B cell (primary cell): ENCODE results near the gene SETBP1. TPM values are rescaled to one million over a fixed set of nuclear protein-coding genes. Genes with fewer than 3 reads are reported as not detected.

Experiments used
- ATAC-seq: fragments of 200-7000 bp; cut with Tn5 transposase; one replicate; pipeline ENCODE4 v1.10.0; 2021; ENCODE audit warnings: low read depth, mild to moderate bottlenecking, moderate number of reproducible peaks, moderate library complexity
- CTCF ChIA-PET: fragments of 350-600 bp; sonication (Branson Sonifier 250); formaldehyde crosslinking; loops from one replicate; lab custom pipeline; 2021; ENCODE audit warnings: antibody characterized with exemption, inconsistent platforms; lab: Charles Lee
- POLR2A ChIA-PET: fragments of 350-600 bp; sonication (Branson Sonifier 250); formaldehyde crosslinking; loops from one replicate; lab custom pipeline; 2021; ENCODE audit warnings: antibody characterized with exemption; lab: Charles Lee
- DNase-seq: peaks from one replicate; pipeline ENCODE4 v3.0.0; 2013
- H2AFZ ChIP-seq: 2 replicates; pipeline ENCODE4 v1.6.1; 2012; ENCODE audit warnings: mild to moderate bottlenecking, low read depth, low read length; ENCODE audit not compliant: insufficient read depth, poor library complexity, severe bottlenecking
- H3K27ac ChIP-seq, 2 donors: 1 replicate in 1 of 2; 2 replicates in 1 of 2; pipeline ENCODE4 v1.5.1; 2012 to 2013; ENCODE audit warnings: low read length in 2 of 2, mild to moderate bottlenecking in 2 of 2, moderate library complexity in 1 of 2
- H3K27me3 ChIP-seq, 4 experiments: fragments of 200-600 bp in 1 of 4; sonication (generic) in 1 of 4; replicated peaks in 1 of 4; 1 replicate in 2 of 4; 2 replicates in 2 of 4; pipeline versions ENCODE4 v1.6.1 to v1.7.0; 2013 to 2016; ENCODE audit warnings: low read length in 3 of 4, mild to moderate bottlenecking in 2 of 4, mixed read lengths in 1 of 4, moderate library complexity in 1 of 4; ENCODE audit not compliant: insufficient read depth in 4 of 4, control insufficient read depth in 3 of 4; ENCODE audit errors: control extremely low read depth in 1 of 4
- H3K36me3 ChIP-seq, 2 experiments: replicated peaks in 1 of 2; 1 replicate in 1 of 2; 2 replicates in 1 of 2; pipeline versions ENCODE4 v1.6.1 to v1.7.1; 2013; ENCODE audit warnings: low read length in 1 of 2; ENCODE audit not compliant: insufficient read depth in 2 of 2, control insufficient read depth in 1 of 2; ENCODE audit errors: control extremely low read depth in 1 of 2, extremely low read depth in 1 of 2
- H3K4me1 ChIP-seq, 2 donors: fragments of 200-600 bp in 1 of 2; sonication (generic) in 1 of 2; 1 replicate in 1 of 2; 2 replicates in 1 of 2; pipeline versions ENCODE4 v1.5.1 to v1.6.1; 2013 to 2017; ENCODE audit warnings: low read length in 2 of 2; ENCODE audit not compliant: control insufficient read depth in 2 of 2, insufficient read depth in 2 of 2
- H3K4me2 ChIP-seq: replicated peaks from 2 replicates; pipeline ENCODE3; 2012; ENCODE audit warnings: mild to moderate bottlenecking, low read depth, low read length; ENCODE audit not compliant: poor library complexity, severe bottlenecking
- H3K4me3 ChIP-seq, 5 experiments: fragments of 200-600 bp in 1 of 5; sonication (generic) in 1 of 5; 1 replicate in 3 of 5; 2 replicates in 2 of 5; pipeline versions ENCODE4 v1.5.1 to v1.7.0; 2011 to 2016; ENCODE audit warnings: low read length in 4 of 5, mild to moderate bottlenecking in 4 of 5, low read depth in 2 of 5, control low read depth in 1 of 5, moderate library complexity in 1 of 5; ENCODE audit not compliant: insufficient read depth in 1 of 5; ENCODE audit errors: control extremely low read depth in 1 of 5, extremely low read depth in 1 of 5
- H3K79me2 ChIP-seq: fragments of 200-600 bp; sonication (generic); one replicate; pipeline ENCODE4 v1.6.0; 2016; ENCODE audit warnings: low read length; ENCODE audit not compliant: control insufficient read depth, insufficient read depth
- H3K9ac ChIP-seq: fragments of 200-600 bp; sonication (generic); 2 replicates; pipeline ENCODE4 v1.6.1; 2017; ENCODE audit warnings: mild to moderate bottlenecking, low read length, moderate library complexity
- H3K9me3 ChIP-seq, 3 donors: one replicate each; pipeline versions ENCODE4 v1.6.1 to v1.7.1; 2013; ENCODE audit warnings: low read length in 2 of 3; ENCODE audit not compliant: control insufficient read depth in 2 of 3, insufficient read depth in 1 of 3; ENCODE audit errors: control extremely low read depth in 1 of 3
- H4K20me1 ChIP-seq: 2 replicates; pipeline ENCODE4 v1.6.0; 2012; ENCODE audit warnings: mild to moderate bottlenecking, low read length; ENCODE audit not compliant: insufficient read depth, control insufficient read depth, poor library complexity, severe bottlenecking
- H3K27ac Mint-ChIP-seq: one replicate; pipeline ENCODE4 v1.8.0; 2021; ENCODE audit warnings: mixed read lengths
- H3K27me3 Mint-ChIP-seq: one replicate; pipeline ENCODE4 v1.8.0; 2021; ENCODE audit warnings: mixed read lengths
- H3K4me1 Mint-ChIP-seq: one replicate; pipeline ENCODE4 v1.8.0; 2021; ENCODE audit warnings: mixed read lengths
- H3K4me3 Mint-ChIP-seq: one replicate; pipeline ENCODE4 v1.8.0; 2021; ENCODE audit warnings: mixed read lengths
- H3K9me3 Mint-ChIP-seq: one replicate; pipeline ENCODE4 v1.8.0; 2022; ENCODE audit warnings: mixed read lengths; ENCODE audit not compliant: insufficient read depth
- CTCF ChIP-seq: fragments of 200-600 bp; IDR thresholded peaks from one replicate; pipeline ENCODE4 v1.8.0; 2022; ENCODE audit warnings: antibody characterized with exemption, mild to moderate bottlenecking
- EZH2 ChIP-seq: IDR thresholded peaks from 2 replicates; pipeline ENCODE4 v1.6.1; 2012; ENCODE audit warnings: borderline replicate concordance, low read depth, mild to moderate bottlenecking, moderate library complexity, low read length; ENCODE audit not compliant: insufficient read depth, poor library complexity, severe bottlenecking
- WGBS: methylation state at CpG from one replicate; pipeline ENCODE4 v1.1.5; 2013; ENCODE audit warnings: missing lambda C conversion rate; ENCODE audit not compliant: insufficient coverage; 5-methylcytosine and 5-hydroxymethylcytosine counted together
- intact Hi-C: fragments of 100-400 bp; cut with micrococcal nuclease; formaldehyde crosslinking; loops from one replicate; pipeline ENCODE4 v1.10.0; 2022
- polyA plus RNA-seq: library from polyadenylated mRNA; depleted of rRNA; stranded (reverse); fragments of >200 nt; gene quantifications from 2 replicates; pipeline ENCODE4 v1.2.3, GENCODE V29; 2012
- total RNA-seq, 2 donors: library from RNA; stranded (reverse); fragments of 120-200 nt in 1 of 2; gene quantifications; 1 replicate in 1 of 2; 2 replicates in 1 of 2; pipeline versions ENCODE4 v1.2.3 to v1.2.4, GENCODE V29; 2013 to 2022

Gene SETBP1
- total and polyA plus RNA-seq, 2 donors (not counting 1 experiment from before 2014, with no cell fraction given) = 15.1 to 129 TPM

- H3K79me2 ChIP-seq = no peaks in the 10 kb centered on the region
- DNase-seq = no peak
- no peak overlapping the region for H3K4me3 ChIP-seq
- no peaks in the 10 kb centered on the region for H3K27me3 ChIP-seq
- peaks cover 0 to 4% of the 10 kb centered on the region in 2 experiments for H3K36me3 ChIP-seq
- Mint-ChIP-seq H3K4me1 (peaks cover 32% of the 10 kb centered on the region), H3K9me3 (no peaks in the 10 kb centered on the region), H3K27ac (no peak overlapping the region), H3K27me3 (no peaks in the 10 kb centered on the region), H3K4me3 (no peak overlapping the region)
- H3K4me2 ChIP-seq = no peak overlapping the region
- H2AFZ ChIP-seq = no peak overlapping the region
- H4K20me1 ChIP-seq = peaks cover 7% of the 10 kb centered on the region
- peak; percentile 28 for ATAC-seq
- H3K9ac ChIP-seq = no peak overlapping the region
- POLR2A ChIA-PET = no interaction called here
- WGBS = 90% methylated on average over 1 of the region's 3 CpGs
- TF ChIP-seq EZH2 (no peak), CTCF (no peak)
- CTCF ChIA-PET = interaction anchor here (1.3 to 2.9 kb wide), 2 partner anchors 187 to 343 kb away, joined by 3 to 9 read pairs; no protein-coding TSS in a partner anchor
- peaks cover 14 to 21% of the 10 kb centered on the region in 2 donors for H3K4me1 ChIP-seq
- intact Hi-C loops = loop anchor here (10.0 kb wide), 1 partner anchor 341 kb away; the partner anchor contains the start of gene SETBP1
- no peak overlapping the region for H3K27ac ChIP-seq
- H3K9me3 ChIP-seq = peaks cover 0 to 2% (median 0%) of the 10 kb centered on the region in 3 donors
Measured at GRCh38 chr18:45026162-45026561, 345.5 kb downstream of the SETBP1 start.

GRCh38 chr18:45034179-45034578, 353.5 kb downstream of the SETBP1 start:
- H3K27me3 Mint-ChIP-seq = no peaks in the 10 kb centered on the region
- no peaks in the 10 kb centered on the region for H4K20me1 ChIP-seq
- WGBS = 100% methylated on average over 5 of the region's 8 CpGs
- H3K27me3 ChIP-seq = no peaks in the 10 kb centered on the region
- H3K27ac Mint-ChIP-seq = no peak overlapping the region
- H3K4me1 ChIP-seq = no peaks in the 10 kb centered on the region
- no peak overlapping the region for H3K4me3 Mint-ChIP-seq
- TF ChIP-seq EZH2 (no peak), CTCF (no peak)
- intact Hi-C loops = no loop called here
- CTCF ChIA-PET = interaction anchor here (0.8 kb wide), 1 partner anchor 179 kb away, joined by 3 read pairs; no protein-coding TSS in a partner anchor
- H3K4me3 ChIP-seq = no peak overlapping the region
- POLR2A ChIA-PET = no interaction called here
- peaks cover 3 to 10% of the 10 kb centered on the region in 2 experiments for H3K36me3 ChIP-seq
- no peak overlapping the region for H3K9ac ChIP-seq
- H3K9me3 ChIP-seq = no peaks in the 10 kb centered on the region
- peaks cover 9% of the 10 kb centered on the region for H3K79me2 ChIP-seq
- H3K9me3 Mint-ChIP-seq = no peaks in the 10 kb centered on the region
- H2AFZ ChIP-seq = no peak overlapping the region
- no peak for ATAC-seq
- peaks cover 11% of the 10 kb centered on the region for H3K4me1 Mint-ChIP-seq
- no peak overlapping the region for H3K27ac ChIP-seq
- H3K4me2 ChIP-seq = no peak overlapping the region
- no peak for DNase-seq
